GM03348 (cell line): Measurements from ENCODE around the gene RNF168.
"Not testable (repeated sequence)": the region's sequence is repeated elsewhere in the genome, so short reads cannot be mapped to it uniquely, and the experiment has no call there.

Source experiments
- DNase-seq: peaks from one replicate; pipeline ENCODE4 v3.0.0; 2012; ENCODE audit warnings: low spot score

The RNF168 gene

DNA sequence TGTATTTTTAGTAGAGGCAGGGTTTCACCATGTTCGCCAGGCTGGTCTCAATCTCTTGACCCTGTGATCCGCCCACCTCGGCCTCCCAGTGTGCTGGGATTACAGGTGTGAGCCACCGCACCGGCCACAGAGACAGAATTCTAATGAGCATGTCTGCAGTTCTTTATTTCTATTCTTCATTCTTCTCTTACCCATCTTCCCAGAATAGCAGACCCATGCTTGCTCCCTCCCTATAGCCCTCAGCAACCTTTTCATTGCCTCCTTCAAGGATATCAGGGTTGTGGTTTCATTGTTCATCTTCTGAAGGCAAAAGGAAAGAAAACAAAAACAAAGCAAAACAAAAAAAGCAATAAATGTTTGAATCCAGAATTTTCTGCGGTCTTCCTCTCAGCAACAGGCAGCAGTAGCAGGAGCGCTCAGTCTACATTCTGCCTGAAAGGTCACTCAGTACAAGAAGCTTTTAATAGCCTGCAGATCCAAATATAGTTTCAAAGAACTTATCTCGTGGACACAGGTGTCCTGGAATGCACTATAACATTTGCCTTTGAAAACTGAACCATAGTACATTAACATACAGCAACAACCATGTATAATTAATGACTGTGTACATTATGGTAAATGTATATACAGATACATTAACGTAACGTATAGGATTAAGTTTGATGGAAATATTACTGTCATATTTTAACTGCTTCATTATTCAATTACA lies 11.5 kb upstream of the RNF168 start, which contains the start of gene SMCO1:
SMCO1 (minus strand) TSS at position 434 of the 709 bp plus-strand sequence; CDS start at position 297, 137 bp downstream.
- DNase-seq, result no peak

DNA sequence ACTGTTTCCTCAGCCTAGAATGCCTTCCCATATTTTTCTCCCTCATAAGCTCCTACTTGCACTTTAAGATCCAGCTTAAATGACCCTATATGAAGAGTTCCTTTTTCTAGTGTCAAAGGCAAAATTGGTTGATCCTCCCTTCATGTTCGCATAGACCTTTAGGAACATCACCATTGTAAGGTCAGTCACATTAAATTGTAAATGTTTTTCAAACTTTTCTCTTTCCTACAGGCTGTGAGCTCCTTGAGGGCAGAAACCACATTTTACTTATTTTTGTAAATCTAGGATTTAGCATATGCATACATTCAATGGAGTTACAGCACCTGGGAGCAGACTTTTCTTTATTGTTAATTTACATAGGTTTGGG lies 10.8 kb upstream of the RNF168 start:
- DNase-seq, result no peak

DNA sequence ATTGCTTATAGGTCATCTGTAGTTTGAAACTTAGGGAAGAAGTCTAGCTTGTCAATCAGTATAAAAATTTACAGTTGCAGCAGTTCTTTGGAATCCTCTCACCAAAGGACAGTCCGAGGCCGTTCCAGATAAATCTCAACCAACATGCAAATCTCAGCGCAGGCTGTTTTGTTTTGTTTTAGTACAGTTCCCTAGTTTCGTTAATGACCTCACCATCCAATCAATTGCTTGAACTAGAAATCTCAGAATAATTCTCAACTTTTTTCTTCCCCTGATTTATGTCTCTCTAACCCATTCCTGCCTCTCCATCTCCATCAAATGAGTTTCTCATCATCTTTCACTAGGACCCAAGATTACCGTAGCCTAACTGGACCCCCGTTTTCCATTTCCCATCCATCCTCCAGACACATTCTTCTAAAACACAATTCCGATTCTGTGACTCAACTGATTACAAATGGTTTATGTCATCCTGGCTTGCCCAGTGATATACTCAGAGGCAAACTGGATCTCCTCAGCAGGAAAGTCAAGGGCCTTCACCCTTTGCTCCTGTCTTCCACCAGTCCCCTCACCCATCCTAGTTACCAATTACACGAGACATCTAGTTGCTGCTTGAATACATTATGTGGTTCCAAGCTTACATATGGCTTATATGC lies 10.3 kb upstream of the RNF168 start:
- peak; percentile 19 for DNase-seq

DNA sequence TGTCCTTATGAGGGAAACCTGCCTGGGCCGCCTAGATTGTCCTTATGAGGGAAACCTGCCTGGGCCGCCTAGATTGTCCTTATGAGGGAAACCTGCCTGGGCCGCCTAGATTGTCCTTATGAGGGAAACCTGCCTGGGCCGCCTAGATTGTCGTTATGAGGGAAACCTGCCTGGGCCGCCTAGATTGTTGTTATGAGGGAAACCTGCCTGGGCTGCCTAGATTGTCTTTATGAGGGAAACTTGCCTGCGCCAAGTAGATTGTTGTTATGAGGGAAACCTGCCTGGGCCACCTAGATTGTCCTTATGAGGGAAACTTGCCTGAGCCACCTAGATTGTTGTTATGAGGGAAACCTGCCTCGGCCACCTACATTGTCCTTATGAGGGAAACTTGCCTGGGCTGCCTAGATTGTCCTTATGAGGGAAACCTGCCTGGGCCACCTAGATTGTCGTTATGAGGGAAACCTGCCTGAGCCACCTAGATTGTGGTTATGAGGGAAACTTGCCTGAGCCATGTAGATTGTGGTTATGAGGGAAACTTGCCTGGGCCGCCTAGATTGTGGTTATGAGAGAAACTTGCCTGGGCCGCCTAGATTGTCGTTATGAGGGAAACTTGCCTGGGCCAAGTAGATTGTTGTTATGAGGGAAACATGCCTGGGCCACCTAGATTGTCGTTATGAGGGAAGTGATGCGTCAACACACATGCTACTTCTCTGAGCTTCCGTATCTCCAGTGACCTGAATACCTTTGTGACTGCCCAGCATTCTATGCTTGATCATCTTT lies 8.3 kb upstream of the RNF168 start:
- DNase-seq, result not testable (repeated sequence)

DNA sequence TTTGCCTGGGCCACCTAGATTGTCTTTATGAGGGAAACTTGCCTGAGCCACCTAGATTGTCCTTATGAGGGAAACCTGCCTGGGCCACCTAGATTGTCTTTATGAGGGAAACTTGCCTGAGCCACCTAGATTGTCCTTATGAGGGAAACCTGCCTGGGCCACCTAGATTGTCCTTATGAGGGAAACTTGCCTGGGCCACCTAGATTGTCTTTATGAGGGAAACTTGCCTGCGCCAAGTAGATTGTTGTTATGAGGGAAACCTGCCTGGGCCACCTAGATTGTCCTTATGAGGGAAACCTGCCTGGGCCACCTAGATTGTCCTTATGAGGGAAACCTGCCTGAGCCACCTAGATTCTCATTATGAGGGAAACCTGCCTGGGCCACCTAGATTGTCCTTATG lies 7.5 kb upstream of the RNF168 start:
- DNase-seq, result not testable (repeated sequence)

DNA sequence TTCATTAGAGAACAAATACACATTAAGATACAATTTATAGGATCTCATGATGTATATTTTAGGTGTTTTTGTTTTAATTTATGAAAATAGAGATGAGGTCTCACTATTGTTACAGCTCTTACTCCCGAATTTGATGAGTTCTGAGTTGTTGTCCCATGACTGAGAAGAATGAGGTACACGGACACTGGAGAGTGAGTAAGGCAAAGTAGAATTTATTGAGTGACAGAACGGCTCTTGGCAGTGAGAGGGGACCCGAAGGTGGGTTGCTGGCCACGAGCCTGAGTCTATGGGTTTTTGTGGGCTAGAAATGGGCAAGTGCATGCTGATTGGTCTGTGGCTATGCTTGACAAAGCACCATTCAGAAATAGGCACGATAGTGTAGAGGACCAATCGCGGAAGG lies 3.1 kb upstream of the RNF168 start:
- no peak for DNase-seq

DNA sequence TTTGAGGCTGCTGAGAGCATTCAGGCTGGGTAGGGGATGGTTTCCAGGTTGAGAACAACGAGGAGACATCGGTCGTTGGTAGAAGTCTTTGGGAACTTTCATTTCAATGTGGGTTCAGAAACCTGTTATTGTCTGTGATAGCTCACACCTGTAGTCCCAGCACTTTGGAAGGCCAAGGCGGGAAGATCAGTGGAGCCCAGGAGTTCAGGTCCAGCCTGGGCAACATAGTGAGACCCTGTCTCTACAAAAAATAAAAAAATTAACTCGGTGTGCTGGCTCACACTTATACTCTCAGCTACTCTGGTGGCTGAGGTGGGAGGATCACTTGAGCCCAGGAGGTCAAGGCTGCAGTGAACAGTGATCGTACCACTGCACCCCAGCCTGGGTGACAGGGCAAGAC lies 988 bp upstream of the RNF168 start:
- no peak for DNase-seq

DNA sequence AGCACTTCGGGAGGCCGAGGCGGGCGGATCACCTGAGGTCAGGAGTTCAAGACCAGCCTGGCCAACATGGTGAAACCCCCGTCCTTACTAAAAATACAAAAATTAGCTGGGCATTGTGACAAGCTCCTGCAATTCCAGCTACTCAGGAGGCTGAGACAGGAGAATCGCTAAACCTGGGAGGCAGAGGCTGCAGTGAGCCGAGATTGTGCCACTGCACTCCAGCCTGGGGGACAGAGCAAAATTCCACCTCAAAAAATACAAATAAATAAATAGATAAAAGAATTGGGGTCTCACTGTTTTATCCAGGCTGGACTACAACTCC lies 470 bp upstream of the RNF168 start:
- not testable (repeated sequence) for DNase-seq

DNA sequence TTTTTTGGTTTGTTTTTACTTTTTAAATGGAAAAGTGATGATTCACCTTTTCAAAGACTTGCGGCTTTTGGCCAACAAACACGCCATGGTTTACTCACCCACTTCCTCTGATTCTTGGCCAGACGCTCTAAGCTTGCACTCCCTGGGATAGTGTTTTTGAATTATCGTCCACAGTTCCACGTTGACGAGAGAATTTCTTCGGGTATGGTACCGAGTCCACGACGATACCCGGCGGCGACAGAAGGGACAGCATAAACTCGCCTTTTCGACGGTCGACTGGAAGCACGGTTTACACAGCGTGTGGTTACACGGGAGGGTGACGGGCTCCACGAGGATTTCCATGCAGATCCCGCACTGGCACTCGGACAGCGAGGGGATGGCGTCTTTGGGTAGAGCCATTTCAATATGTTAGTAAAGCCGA lies 783 bp downstream of the RNF168 start:
- peak; percentile 81 for DNase-seq

DNA sequence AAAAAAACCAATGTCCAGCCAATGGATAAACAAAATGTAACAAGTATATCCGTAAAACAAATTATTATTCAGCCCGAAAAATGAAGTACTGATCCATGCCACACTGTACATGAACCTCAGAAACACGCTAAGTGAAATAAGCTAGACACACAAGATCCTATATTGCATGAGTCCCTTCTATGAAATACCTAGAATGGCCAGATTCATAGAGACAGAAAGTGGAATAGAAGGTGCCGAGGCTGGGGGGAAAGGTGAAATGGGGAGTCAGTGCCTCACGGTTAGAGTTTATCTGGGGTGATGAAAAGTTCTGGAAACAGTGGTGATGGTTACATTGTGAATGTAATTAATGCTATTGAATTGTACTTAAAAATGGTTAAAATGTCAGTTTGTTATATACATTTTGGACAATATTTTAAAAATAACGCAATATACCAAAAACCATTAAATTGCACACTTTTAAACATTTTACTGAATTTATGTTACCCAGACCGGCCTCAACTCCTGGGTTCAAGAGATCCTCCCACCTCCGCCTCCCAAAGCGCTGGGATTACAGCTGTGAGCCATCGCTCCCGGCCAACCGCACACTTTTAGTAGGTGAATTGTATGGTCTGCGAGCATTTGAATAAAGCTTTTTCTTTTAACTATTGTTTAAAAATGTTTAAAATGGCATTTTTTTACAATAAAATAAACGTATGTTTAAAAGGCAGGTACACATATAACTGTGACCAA lies 2.1 kb downstream of the RNF168 start:
- no peak for DNase-seq

DNA sequence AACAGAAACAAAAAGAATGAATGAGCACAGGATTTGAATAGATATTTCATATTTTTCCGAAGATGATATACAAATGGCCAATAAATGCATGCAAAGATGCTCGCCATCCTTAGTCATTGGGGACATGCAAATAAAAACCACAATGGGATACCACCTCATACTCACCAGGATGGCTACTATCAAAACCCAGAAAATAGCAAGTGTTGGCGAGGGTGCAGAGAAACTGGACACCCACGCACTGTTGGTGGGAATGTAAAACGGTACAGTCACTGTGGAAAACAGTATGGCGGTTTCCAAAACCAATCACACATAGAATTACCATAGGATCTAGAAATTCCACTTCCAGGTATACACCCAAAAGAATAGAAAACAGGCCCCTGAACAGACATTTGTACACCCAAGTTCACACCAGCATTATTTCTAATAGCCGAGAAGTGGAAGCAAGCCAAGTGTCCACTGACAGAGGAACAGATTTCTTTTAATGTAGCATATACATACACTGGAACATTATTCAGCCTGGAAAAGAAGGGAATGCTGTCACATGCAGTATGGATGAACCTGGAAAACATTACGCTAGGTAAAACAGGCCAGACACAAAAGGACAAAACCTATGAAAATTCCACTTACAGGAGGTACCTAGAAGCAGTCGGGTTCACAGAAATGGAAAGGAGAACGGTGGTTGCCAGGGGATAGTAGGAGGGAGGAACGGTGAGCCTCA lies 3.6 kb downstream of the RNF168 start:
- DNase-seq, result no peak

DNA sequence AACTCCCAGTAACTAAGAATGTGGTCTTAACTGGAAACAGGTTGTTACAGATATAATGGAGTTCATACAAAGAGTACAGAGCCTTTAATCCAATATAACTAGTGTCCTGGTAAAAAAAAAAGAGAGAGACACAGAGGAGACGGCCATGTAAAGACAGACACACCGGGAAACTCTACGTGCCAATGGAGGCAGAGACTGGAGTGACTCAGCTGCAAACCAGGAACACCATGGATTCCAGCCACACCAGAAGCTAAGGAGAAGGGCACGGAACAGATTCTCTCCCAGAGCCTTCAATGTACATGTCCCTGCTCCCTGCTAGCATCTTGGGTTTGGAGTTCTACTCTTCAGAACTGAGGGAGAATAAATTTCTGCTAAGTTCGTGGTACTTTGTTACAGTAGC lies 4.5 kb downstream of the RNF168 start:
- peak; percentile 71 for DNase-seq

DNA sequence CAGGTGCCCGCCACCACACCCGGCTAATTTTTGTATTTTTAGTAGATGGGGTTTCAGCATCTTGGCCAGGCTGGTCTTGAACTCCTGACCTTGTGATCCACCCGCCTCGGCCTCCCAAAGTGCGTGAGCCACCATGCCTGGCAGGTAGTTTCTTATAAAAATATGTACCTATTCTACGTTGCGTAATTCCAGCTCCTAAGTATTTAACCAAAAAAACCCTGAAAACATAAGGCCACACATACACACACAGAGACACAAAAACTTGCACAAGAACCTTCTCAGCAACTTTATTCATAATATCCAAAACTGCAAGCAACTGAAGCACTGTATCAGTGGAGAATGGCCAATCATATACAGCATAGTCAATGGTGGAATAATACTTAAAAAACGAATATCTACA lies 5.3 kb downstream of the RNF168 start:
- DNase-seq, result no peak

DNA sequence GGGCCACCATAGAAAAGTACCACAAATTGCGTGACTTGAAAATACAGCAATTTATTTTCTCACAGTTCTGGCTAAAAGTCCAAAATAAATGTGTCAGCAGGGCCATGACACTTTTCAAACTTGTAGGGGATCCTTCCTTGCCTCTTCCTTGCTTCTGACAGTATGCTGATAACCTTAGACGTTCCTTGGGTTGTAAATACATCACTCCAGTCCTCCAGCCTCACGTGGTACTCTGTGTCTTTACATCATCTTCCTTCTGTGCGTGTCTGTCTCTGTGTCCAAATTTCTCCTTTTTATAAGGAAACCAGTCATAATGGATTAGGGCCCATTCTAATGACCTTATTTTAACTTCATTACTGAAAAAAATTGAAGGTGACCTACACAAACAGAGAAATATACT lies 7.4 kb downstream of the RNF168 start:
- DNase-seq, result no peak

DNA sequence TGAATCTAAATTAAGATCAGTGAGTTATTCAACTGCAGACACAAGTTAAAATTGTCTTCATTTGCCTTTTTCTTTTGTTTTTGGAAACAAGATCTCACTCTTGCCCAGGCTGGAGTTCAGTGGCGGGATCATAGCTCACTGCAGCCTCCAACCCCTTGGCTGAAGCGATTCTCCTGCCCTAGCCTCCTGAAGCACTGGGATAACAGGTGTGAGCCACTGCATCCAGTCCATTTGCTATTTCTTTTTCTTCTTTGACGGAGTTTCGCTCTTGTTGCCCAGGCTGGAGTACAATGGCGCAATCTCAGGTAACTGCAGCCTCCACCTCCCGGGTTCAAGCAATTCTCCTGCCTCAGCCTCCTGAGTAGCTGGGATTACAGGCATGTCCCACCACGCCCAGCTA lies 10.3 kb downstream of the RNF168 start:
- no peak for DNase-seq

DNA sequence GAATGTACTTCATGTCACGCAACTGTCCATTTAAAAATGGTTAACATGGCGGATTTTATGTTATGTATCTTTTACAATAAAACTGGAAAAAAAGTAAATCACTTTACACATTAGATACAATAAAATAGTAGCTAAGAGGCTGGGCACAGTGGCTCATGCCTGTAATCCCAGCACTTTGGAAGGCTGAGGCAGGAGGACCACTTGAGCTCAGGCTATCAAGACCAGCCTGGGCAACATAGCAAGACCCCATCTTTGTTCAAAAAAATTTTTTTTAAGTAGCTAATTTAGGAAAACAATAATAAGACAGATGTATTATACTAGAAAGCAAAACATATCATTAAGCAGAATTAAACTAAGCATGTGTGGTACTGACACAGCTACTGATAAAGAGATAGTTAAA lies 11.5 kb downstream of the RNF168 start:
- no peak for DNase-seq

DNA sequence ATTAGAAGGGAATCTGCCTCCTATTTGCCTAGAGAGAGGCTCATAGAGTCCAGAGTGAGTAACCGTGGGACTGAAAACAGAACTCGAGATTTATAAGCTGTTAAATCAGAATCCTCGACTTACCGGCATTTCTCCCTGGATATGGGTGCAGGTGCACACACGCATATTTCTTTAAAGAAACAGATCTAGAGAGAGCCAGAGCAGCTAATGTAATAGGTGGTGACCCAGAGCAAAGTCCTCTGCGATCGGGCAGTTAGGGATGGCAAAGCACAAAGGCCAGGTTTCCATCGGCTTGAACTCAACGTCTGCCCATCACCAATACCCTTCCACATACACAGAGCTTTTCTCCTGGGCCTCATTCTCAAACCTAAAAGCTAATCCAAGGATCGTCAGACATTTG lies 13.8 kb downstream of the RNF168 start:
- DNase-seq, result no peak

DNA sequence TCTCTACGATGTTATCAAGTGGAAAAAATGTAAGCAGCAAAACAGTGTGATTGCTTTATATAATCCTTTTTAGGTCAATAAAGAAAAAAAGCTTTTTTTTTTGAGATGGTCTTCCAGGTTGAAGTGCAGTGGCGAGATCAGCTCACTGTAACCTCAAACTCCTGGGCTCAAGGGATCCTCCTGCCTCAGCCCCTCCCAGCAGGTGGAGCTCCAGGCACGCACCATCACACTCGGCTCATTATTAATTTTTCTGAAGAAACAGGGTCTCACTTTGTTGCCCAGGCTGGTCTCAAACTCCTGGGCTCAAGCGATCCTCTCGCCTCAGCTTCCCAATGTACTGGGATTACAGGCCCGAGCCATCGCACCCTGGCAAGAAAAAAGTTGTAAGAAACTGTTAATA lies 17.3 kb downstream of the RNF168 start:
- no peak for DNase-seq

DNA sequence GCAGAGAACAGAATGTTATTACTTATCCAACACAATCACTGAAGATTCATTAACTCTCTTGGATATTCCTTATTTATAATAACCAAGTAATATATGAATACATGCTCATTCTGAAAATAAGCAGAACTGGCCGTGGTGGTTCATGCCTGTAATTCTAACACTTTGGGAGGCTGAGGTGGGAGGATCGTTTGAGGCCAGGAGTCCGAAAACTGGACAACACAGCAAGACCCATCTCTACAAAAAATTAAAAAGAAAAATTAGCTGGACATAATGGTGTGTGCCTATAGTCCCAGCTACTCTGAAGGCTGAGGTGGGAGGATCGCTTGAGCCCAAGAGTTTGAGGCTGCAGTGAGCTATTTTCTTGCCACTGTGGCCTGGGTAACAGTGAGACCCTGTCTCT lies 25.9 kb downstream of the RNF168 start:
- no peak for DNase-seq

DNA sequence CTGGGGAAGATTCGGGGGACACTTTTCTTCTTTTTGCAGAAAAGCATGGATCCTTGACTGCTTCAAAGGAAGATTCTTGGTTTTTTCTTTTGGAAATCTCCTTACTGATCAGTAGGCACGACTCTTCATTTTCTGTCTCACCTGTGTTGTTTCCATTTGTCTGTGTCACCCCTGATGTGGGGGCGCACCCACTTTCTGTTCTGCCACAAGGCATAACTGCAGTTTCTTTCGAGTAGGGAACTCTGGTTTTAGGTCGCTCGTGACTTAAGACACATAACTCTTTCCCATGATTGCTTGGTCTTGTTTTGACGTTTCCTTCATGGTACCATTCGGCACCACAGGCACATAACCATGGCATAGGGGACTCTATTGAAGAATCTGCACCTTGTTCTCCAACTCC lies 31.3 kb downstream of the RNF168 start:
- no peak for DNase-seq

DNA sequence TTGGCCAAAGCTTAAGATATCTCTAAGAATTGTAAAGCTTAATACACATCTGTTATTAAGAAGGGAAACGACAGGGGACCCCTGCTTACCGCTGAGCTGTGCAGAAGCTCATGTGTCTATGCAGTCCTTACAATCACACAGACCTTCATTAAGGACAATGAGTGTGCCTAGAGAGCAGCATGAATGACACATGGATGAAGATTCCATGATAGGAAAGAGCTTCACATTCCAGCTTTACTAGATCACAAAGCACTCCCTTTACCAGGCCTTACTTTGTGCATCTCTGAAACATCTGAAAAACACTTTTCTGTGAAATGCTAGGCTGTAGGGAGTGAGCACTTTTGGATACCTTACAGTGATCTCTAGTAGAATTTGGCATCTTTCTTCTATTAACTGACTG lies 32.0 kb downstream of the RNF168 start:
- DNase-seq, result peak; percentile 42

DNA sequence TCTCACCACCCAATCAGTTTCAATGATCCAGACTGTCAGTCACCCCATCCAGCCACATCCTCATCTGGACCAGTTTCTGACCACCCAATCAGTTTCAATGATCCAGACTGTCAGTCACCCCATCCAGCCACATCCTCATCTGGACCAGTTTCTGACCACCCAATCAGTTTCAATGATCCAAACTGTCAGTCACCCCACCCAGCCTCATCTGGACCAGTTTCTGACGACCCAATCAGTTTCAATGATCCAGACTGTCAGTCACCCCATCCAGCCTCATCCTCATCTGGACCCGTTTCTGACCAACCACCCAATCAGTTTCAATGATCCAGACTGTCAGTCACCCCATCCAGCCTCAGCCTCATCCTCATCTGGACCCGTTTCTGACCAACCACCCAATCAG lies 33.4 kb downstream of the RNF168 start:
- DNase-seq, result not testable (repeated sequence)
